IPS DF 19.7 (cell line): ENCODE measurements around the gene SYT11.
"Not testable (repeated sequence)": the region's sequence is repeated elsewhere in the genome, so short reads cannot be mapped to it uniquely, and the experiment has no call there.

Experiments used
- DNase-seq: peaks from one replicate; pipeline ENCODE4 v3.0.0-alpha.2; 2013; ENCODE audit warnings: low read depth, low spot score

Gene SYT11

DNA sequence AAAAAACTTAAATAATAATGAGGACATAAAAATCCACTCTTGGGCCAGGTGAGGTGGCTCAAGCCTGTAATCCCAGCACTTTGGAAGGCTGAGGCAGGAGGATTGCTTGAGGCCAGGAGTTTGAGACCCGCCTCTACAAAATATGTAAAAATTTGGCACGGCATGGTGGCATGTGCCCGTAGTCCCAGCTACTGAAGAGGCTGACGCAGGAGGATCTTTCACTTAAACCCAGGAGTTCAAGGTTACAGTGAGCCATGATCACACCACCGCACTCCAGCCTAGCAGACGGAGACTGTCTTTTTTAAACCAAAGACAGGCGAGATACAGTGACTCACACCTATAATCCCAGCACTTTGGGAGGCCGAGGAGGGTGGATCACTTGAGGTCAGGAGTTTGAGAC, 37.1 kb downstream of the SYT11 start:
- not testable (repeated sequence) for DNase-seq

DNA sequence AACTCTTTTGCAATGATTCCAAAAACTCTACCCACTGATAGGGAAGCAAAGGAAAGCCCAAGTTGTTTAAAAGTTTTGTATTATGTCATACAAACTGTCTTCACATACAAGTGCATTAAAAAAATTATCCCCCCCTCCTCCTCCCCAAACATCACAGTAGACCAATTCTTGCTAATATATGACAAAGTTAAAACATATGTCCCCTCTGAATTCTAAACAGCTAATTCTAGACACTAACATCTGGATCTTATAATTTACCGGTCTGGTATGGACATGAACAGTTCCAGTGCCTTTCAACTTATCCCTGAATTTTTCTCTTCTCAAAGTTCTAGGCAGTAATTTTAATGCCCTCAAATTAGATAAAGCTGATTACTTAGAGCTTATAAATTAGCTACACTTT, 38.4 kb downstream of the SYT11 start:
- DNase-seq = no peak

DNA sequence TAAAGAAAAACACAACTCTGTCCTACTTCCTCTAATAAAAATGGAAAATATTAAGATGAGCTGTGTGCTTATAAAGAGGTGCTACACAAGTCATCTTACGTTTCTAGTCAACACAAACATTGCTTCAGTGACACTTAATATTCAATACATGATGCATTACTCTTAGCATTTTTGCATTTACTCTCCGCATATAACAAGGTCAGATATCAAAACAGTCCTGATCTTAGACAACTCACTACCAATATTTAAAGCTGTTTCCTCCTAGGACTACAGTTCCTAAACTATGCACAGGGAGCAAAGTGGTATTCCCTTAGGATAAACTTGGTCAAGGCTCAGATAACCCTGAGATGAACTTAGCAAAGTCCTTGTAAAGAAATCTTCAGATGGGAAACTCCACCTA, 39.5 kb downstream of the SYT11 start:
- DNase-seq = no peak

DNA sequence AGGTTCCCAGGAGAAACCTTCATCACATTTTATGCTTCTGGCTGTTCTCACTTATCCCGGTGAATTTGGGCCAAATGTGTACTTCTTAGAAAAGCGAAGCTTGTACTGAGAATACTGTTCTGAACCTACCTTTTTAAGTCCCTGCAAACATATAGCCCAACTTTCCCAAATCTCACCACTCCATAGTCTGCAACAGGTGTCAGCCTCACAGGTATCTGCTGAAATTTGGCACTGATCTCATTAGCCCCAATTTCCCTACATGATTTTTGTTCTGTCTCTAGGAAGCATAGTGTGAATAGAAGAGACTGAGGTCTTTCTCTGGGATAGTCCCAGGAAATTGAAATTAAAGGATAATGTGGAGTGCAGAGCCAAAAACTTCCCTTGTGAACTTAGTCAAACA, 40.3 kb downstream of the SYT11 start:
- no peak for DNase-seq

DNA sequence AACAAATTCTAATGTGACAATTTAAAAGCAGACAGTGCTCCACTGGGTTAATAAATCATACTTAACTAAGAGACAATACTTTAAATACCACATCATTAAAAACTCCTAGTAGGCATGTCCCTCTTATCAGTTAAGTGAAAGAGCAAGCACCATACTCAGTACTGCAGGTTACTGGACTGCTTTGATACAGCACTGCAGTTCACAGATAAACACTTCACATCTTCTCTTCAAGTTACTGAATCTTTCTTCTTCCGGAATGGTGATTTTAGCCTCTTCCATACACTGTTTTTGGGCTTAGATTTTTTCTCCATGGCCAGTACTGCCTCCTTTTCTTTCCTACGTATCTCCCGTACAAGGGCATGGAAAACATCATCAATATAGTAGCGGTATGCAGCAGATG, 40.8 kb downstream of the SYT11 start:
- DNase-seq = no peak

DNA sequence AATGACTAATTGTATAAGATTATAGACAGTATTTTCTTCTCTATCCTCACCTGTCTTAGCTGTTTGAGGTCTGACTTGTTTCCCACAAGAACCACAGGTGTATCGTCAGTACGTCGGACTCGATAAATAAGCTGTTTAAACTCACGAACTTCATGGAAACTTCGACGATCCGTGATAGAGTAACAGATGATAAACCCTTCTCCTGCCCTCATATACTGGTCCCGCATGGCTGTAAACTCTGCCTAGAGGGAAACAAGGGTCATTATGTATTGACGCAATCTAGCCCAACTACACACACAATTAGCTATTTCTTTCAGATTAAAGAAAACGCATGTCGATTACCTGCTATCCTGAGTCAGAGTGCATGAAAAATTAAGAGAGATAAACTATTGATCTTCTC, 44.9 kb downstream of the SYT11 start:
- DNase-seq = no peak

DNA sequence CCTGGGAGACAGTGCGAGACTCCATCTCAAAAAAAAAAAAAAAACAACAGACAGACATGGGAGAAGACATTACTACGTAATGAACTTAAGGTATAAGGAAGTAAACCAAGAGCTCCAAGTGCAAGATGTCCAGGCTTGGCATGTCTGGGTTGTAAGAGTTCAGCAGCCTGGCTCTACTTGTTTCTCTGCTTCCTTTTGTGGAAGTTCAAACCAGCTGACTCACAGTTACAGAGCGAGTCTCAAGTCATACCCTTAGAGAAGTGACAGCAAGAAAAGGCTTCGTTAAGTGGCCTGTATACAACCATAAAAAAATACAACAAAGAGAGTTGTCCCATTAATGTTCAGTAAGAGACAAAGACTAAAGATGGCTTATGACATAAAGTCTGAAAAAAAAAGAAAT, 50.5 kb downstream of the SYT11 start:
- no peak for DNase-seq

DNA sequence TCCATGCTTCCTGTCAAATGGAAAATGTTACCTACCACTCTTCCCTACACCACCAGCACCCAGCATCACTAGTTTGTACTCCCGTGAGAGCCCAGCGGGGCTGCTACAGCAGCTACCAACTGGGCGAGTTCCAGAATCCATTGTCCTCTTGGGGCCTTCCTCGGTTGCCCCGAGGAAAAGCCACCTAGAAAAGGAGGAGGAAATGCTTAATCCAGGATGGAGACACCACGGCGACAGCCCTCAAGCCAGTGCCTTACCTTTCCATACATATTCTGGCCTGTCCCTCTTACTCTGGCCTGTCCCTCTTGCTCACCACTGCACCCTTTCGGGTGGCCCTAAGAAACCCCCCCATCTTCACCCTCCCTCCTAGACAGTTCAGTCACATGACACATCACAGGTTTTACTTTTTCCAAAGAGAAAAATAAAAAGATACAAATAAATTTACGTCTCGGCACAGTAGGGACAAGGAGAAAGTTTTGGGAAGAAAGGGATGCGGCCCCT, 51.3 kb downstream of the SYT11 start:
- DNase-seq = no peak

DNA sequence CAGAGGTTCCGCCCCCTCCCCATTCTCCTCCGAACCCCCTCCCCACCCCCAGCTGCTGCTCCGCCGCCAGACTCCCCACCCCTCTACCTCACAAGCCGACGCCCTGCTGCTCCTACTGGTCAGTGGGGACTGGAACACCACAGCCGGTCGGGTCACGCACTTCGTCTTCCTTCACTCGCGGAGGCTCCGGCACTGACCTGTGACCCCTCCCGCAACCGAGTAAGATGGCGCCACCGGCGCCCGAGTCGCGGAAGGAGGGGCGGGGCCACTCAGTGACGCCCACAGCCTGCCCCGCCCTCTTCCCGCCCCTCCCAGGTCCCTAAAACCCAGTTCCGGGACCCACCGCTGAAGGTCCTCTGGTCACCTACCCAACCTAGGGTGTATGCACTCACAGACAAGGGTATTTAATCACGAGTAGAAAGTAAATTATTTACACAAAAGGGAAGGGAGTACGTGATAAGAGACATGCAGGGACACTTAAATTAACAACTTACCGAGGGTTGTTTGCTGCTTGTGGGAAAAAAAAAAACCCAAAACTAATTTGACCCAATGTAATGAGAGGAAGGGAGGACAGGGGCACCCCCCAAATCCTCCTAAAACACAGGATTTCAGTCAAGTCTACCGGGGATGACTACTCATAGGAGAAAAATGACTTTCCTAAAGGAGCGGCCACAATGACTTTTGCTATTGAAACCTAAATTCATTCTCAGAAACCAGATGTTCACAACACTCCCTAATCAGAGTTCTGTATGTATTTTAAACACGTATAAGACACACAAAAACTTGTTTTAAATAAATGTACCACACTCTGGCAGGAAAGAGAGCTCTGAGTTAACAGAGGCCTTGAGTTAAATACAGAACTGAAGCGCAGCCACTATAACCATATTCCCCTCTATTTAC, 52.0 kb downstream of the SYT11 start, which contains the start of gene RIT1:
Gene RIT1, minus strand, starts transcription at position 194 of the 900 bp plus-strand sequence. CDS start 588 bp downstream, outside the sequence.
- DNase-seq = peak; percentile 38

DNA sequence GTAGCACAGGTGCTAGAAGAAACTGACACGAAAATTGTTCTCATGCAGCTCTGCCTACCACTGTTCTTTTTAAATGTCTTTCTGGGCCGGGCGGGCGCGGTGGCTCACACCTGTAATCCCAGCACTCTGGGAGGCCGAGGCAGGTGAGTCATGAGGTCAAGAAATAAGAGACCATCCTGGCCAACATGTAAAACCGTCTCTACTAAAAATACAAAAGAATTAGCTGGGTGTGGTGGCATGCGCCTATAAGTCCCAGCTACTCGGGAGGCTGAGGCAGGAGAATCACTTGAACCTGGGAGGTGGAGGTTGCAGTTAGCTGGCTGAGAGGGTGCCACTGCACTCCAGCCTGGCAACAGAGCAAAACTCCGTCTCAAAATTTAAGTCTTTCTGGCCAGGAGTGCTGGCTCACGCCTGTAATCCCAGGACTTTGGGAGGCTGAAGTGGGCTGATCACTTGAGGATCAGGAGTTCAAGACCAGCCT, 52.7 kb downstream of the SYT11 start:
- no peak for DNase-seq

DNA sequence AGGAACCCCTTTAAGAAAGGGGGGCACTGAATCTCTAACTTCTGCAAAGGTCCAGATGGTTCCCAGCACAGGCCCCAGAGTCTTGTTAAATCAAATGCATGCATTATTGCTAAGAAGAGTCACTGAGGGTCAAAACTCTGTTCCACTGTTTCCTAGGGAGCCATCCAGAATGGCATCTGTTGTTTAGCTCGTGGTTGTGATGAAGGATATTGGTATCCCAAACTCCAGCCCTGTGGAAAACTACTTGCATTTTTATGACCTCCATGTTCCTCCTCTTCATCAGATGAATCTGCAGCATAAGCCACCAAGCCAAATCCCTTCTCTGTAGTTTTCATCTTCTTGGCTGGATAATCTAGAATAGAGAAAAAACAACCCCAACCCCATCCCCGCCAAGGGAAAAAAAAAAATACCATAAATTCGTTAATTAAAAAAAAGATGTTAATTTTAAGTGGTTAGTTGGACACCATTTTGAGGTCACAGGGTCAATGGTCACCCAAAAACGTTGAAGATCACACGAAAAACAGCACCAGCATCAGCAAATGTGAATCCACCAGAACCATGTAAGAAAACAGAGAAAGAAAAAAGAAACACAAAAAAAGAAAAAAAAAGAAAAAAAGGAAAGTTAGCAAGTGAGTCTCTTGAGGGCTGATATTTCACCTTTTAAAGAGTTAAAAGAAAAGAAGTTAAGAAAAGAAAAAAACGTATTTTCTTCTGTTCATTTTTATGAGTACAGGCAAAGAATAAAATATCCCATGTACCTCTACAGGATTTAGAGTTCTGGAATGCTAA, 54.8 kb downstream of the SYT11 start:
- no peak for DNase-seq

DNA sequence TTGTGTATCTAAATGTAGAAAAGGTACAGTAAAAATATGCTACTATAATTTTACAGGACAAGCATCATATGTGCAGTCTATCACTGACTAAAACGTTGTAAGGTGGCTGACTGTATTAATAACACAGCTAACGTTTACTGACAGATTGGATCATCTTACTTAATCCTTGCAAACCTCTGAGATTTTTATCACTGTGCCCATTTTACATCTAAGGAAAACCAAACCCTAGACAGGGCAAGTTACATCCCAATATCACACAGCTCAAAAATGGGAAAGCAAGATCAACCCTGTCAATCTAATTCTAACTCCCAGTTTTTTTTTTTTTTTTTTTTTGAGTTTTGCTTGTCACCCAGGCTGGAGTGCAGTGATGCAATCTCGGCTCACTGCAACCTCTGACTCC, 59.3 kb downstream of the SYT11 start:
- DNase-seq = no peak

DNA sequence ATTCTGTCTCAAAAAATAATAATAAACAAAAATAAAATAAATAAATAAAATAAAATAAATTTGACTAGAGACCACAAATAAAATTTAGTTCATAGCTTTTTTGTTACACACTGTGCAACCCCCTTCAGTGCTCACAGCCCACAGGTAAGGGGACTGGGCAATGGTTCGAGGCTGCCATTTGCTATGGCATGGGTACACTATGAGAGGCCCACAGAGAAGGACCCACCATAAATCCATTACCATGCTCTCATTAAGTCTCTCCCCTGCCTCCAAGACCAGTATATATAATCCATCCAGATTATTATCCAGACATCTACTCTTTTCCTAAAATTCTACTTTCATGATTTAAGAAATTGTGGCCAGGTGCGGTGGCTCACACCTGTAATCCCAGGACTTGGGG, 60.4 kb downstream of the SYT11 start:
- DNase-seq = no peak

DNA sequence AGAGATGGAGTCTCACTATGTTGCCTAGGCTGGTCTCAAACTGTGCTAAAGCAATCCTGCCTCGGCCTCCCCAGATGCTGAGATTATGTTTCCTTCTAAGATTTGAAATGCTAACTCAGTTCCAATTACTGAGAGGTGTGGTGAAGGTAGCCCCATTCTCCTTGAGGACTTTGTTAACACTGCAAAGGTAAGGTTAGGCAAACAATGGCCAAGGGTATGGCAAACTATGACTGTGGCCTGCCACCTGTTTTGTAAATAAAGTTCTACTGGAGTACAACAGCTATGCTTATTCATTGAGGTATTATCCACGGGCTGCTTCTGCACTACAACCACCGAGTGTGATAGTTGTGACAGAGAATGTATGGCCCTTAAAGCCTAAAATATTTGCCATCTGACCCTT, 61.4 kb downstream of the SYT11 start:
- no peak for DNase-seq

DNA sequence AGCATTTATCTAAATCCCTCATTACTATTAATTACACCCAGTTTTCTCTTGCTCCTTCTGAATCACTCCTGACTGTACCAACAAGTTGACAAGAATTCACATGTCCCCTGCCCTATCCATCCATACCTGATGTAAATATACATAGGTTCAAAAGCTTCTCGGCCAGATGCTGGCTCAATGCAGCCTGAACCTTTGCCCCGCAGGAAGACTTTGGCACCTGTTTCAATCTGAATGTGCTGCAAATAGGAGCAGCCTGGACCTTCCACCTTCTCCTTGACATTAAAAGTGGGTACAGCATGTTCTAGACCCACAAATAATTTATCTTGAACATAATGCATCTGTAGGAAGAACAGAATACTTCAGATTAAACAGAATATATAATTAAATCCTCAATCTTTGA, 66.1 kb downstream of the SYT11 start:
- DNase-seq = no peak

DNA sequence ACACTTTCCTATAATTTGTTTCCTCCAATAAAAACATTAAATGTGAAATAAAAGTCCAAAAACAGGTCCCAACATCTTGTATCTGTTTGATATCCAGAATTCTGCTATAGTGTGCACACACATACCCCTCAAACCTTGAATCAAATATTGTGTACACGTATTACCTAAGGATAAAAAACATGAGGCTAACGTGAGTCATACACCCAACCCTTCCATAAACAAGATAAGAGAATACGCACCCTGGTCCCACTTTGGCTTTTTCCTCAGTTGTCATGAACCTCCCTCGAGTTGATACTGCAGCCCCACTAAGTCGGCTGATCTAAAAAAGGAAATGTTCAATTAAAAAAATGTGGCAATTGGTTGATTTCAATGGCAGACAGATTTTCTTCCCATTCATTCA, 69.7 kb downstream of the SYT11 start:
- no peak for DNase-seq

DNA sequence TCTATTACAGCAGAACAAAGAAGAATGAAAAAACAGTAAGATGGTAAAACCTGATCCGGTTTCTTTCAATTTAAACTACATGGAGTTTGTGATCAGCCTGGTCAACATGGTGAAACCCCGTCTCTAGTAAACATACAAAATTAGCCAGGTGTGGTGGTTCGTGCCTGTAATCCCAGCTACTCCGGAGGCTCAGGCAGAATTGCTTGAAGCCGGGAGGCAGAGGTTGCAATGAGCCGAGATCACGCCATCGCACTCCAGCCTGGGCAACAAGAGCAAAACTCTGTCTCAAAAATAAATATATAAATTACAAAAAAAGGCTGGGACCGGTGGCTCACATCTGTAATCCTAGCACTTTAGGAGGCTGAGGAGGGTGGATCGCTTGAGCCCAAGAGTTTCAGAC, 71.4 kb downstream of the SYT11 start:
- not testable (repeated sequence) for DNase-seq

DNA sequence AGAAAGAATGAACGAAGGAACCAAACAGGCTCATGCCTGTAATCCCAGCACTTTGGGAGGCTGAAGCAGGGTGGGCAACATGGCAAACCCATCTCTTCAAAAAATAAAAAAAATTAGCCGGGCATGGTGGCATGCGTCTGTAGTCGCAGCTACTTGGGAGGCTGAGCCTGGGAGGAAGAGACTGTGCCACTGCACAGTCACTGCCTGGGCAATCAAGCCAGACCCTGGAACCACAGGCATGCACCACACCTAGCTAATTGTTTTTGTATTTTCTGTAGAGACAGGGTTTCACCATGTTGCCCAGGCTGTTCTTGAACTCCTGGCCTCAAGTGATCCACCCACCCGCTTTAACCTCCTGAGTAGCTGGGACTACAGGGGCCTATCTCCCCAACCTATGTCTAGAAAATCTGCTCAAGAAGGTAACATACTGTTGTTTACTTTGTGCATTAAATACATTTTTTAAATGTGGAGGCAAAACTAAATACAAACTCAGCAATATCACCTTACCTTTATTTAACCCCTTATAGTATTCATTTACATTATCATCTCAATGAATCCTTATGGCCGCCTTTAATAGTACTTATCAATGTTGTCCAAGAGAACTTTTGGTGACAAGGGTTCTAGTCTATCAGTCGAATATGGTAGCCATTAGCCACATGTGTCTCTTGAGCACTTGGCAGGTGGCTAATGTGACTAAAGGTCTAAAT, 72.1 kb downstream of the SYT11 start:
- no peak for DNase-seq

DNA sequence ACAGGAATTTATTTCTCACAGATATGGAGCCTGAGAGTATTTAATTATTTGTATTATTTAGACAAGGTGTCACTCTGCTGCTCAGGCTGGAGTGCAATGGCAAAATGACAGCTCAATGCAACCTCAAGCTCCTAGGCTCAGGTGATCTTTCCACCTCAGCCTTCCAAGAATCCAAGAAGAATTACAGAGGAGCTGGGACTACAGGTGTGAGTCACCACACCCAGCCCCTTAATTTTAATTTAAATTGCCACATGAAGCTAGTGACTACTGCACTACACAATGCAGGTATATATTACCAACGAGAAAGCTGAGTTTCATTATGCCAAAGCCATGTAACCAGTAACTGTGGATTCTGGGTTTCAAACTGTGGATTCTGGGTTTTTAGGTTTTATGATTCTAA, 72.7 kb downstream of the SYT11 start:
- no peak for DNase-seq

DNA sequence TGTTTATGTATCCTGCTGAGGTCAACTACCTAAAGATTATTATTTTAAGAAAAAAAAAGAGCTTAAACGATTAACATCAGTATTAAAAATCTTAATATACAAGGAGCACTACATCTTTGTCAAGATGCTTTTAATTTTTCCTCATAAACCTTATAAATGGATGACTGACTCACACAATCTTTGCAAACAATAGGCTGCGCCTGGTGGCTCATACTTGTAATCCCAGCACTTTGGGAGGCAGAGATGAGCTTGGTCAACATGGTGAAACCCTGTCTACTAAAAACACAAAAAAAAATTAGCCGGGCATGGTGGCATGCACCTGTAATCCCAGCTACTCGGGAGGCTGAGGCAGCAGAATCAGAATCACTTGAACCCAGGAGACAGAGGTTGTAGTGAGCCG, 73.1 kb downstream of the SYT11 start:
- DNase-seq = no peak

DNA sequence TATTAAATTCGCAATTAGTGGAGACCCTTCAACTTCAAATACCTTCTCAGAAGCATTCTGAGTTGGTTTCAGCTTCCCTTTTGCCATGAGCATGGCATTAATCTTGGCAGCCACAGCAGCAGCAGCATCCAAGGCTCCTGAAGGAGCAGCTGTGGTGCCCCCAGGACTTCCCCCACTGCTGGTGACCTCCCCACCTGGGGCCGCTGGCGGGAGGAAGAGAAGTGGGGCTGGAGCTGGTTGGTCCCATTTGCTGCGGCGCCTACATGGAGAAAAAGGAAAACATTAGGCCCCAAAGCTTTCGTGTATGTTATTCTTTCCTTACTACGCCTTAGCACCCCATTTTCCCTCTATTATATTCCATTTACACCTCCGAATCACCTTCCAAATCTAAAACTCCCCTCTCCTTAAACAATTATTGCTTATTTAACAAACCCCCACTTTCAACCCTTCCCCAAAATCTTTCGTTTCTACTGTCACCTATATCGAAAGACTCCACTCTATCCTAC, 74.3 kb downstream of the SYT11 start:
- no peak for DNase-seq
